IPS-18a (cell line): ENCODE measurements around the gene JHY.

Experiments used
- H3K27ac ChIP-seq: one replicate; pipeline ENCODE4 v1.5.1; 2013; ENCODE audit warnings: low read length
- H3K27me3 ChIP-seq: one replicate; pipeline ENCODE4 v1.6.1; 2013; ENCODE audit warnings: mild to moderate bottlenecking, low read length; ENCODE audit not compliant: control insufficient read depth, insufficient read depth
- H3K36me3 ChIP-seq: one replicate; pipeline ENCODE4 v1.6.1; 2013; ENCODE audit warnings: low read depth, low read length; ENCODE audit not compliant: control insufficient read depth
- H3K4me1 ChIP-seq: one replicate; pipeline ENCODE4 v1.6.1; 2013; ENCODE audit warnings: low read depth, low read length; ENCODE audit not compliant: control insufficient read depth
- H3K4me3 ChIP-seq: one replicate; pipeline ENCODE4 v1.5.1; 2013; ENCODE audit warnings: low read length
- H3K9ac ChIP-seq: one replicate; pipeline ENCODE4 v1.6.1; 2013; ENCODE audit warnings: mild to moderate bottlenecking, low read length, moderate library complexity
- H3K9me3 ChIP-seq: one replicate; pipeline ENCODE4 v1.6.1; 2013; ENCODE audit warnings: low read depth, low read length; ENCODE audit not compliant: control insufficient read depth

The JHY gene

DNA sequence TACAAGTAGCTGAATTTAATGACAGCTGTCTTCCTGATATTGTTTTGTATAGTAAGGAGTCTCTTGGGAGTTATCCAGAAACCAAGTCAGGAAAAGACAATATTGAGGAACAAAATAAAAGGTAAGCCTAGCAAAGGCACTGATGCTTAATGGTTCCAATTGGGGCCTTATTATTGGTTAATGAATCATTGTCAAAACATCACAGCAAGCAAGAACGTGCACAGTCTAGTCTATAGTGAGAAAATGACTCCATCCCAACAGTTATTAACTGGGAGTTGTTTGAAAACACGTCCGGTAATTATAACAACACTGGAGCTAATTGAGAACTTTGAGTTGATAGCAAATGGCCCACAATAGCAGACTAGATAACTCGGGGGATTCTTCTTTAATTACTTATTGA lies 81.4 kb downstream of the JHY start:
- Histone ChIP-seq H3K4me3 (no peak overlapping the region), H3K9ac (no peak overlapping the region), H3K9me3 (no peaks in the 10 kb centered on the region), H3K27ac (no peak overlapping the region), H3K36me3 (no peaks in the 10 kb centered on the region), H3K4me1 (no peaks in the 10 kb centered on the region), H3K27me3 (peaks cover 6% of the 10 kb centered on the region)

DNA sequence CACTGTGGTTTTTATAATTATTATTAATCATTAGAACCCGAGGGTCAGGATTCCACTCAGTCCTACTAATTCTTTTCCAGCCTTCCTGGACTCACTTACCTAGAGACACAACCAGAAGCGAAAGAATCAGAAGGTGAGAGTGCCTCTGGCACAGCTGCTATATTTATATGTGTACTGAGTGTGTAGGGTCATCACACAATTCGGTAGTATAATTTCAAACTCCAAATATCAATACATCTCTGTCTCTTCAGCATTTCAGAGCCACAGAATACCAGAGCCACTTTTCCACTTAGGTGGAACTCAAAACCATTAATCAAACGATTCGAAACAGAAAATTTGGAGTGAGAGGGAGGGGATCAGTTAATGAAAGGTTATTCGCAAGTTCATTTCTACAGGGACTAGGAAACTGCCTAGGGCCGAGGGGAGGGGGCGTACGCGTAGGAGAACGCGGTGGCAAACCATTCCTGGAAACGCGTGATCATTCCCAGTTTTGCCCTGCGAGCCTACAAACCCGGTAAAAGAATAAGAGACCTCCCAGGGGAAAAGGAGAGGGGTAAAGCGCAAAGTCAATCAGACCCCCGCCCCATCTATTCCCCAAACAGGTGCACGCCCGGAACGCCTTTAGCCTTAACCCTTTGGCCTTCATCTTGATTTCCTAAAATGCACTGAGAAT lies 93.6 kb downstream of the JHY start:
- Histone ChIP-seq H3K9ac (no peak overlapping the region), H3K9me3 (peaks cover 5% of the 10 kb centered on the region), H3K27ac (no peak overlapping the region), H3K27me3 (peaks cover 90% of the 10 kb centered on the region), H3K4me1 (peaks cover 11% of the 10 kb centered on the region), H3K4me3 (peak overlapping the region; percentile 71), H3K36me3 (no peaks in the 10 kb centered on the region)

DNA sequence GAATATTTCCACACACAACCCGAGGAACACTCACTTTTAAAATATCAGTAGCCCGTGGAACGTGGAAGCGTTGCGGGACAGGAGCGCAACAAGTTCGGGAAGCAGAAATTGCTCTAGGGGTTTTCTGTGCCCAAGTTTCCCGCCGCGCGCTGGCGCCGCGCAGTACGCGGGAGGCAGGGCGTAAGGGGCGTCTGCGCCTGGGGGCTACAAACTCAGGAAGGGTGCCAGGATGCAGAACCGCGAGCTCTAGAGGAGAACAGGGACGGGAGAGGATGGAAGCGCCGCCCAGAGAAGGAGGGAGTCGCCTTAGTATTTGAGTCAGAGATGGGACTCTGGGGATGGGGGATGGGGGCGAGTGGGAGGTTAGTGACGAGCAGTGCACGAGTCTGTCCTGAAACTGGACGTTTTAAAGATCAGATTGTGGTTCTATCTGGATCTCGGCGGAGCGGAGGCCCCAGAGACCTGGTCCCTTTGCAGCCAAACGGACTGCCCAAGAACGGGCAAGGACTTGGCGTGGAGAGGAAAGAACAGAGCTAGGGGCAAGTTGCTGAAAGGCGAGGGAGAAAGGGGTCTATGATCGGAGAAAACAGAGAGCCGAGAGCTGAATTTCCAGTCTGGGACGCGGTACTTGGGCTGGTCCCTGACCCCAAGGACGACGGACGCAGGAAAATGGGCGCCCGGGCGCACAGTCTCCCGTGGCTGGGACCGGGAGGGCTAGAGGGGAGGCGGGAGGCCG lies 94.3 kb downstream of the JHY start:
- H3K9ac ChIP-seq: peak overlapping the region; percentile 37
- H3K4me3 ChIP-seq: peak overlapping the region; percentile 71
- H3K27me3 ChIP-seq: peaks cover 97% of the 10 kb centered on the region

DNA sequence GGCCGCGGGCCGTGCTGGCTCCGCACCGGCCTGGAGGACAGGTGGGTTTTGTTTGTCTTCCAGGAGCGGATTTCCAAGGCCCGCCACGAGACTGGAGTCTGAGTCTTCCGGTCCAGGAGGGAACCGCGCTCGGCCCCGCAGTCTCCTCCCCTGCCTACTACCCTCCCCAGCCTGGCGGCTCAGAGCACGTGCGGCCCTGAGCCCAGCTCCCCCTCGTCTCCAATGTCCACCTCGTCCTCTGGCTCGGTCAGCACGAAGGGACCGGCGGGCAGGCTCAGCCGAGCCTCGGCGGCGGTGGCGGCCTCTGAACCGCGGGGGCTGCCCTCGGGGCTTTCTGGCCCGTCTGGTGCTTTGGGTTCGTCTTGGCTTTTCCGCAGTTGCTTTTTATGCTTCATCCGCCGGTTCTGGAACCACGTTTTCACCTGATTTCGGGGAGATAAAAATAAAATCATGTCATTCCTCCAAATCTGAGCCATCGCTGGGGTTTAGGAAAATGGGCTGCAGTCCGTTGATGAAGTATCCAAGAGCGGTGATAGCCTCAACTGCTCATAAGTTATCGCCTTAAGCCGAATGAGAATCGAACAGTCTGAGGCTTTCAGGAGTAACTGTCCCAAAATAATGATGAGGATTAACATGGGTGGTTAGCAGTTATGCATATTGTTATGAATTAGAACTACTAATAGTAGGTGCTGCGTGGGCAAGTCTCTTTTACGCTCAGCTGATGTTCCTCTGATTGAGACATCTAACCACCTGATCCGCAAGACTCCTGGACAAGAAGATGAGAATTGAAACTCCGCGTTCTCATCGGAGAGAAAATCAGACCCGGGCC lies 95.1 kb downstream of the JHY start:
- peaks cover 15% of the 10 kb centered on the region for H3K4me1 ChIP-seq
- H3K36me3 ChIP-seq: no peaks in the 10 kb centered on the region
- no peak overlapping the region for H3K27ac ChIP-seq
- peak overlapping the region; percentile 71 for H3K4me3 ChIP-seq
- H3K27me3 ChIP-seq: peaks cover 100% of the 10 kb centered on the region
- H3K9ac ChIP-seq: peak overlapping the region; percentile 37
- H3K9me3 ChIP-seq: peaks cover 5% of the 10 kb centered on the region

More for the DNA sequence above, 94.3 kb downstream of the JHY start:
- Histone ChIP-seq H3K4me1 (peaks cover 11% of the 10 kb centered on the region), H3K27ac (no peak overlapping the region), H3K36me3 (no peaks in the 10 kb centered on the region), H3K9me3 (peaks cover 5% of the 10 kb centered on the region)

DNA sequence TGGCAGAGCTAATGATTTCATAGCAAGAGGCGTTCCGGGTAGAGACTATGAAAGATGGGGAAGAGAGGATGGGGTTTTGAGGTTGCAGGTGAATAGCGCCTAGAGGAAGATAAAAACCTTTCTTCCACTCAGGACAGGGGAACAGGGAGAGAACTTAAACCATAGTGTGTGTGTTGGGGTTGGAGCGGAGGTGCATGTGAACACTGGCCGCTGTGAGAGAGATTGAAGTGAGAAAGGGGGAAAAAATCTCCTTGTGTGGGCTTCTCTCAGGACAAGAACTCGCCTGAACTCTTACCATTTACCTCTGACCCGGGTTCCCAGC lies 95.7 kb downstream of the JHY start:
- H3K4me3 ChIP-seq: no peak overlapping the region
- H3K4me1 ChIP-seq: peaks cover 15% of the 10 kb centered on the region
- no peak overlapping the region for H3K9ac ChIP-seq
- H3K27me3 ChIP-seq: peaks cover 100% of the 10 kb centered on the region
- no peak overlapping the region for H3K27ac ChIP-seq
- H3K36me3 ChIP-seq: no peaks in the 10 kb centered on the region
- H3K9me3 ChIP-seq: peaks cover 5% of the 10 kb centered on the region

DNA sequence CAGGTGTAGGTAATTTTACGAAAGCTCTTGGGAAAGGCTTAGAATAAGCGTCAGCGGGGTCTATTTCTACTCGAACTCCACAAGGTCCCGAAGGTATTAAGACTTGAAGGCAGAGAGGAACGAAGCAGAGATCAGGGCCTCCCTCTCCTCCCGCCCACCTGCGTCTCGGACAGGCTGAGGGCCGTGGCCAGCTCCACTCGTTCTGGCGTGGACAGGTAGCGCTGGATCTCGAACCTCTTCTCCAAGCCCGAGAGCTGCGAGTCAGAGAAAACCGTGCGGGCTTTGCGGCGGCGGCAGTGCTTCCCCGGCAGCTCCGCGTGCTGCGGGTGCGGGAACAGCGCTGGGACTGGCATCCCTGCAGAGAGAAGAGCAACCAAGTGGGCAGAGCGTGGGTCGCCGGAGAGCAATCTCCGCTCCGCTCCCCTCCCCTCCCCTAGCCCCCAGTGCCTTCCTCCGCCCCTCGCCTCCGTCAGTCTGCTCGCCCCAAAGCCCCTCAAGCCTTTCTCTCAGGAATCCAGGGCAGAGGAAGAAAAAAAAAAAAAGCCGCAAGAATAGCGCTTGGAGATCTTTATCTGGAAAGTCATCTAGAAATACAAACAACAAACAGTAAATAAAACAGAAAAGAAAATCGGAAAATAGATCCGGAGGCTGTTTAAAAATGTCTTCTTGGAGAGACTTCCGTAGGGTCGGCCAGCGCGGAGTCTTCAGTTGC lies 96.7 kb downstream of the JHY start:
- H3K4me3 ChIP-seq: peak overlapping the region; percentile 18
- no peak overlapping the region for H3K9ac ChIP-seq
- no peaks in the 10 kb centered on the region for H3K36me3 ChIP-seq
- H3K27ac ChIP-seq: no peak overlapping the region
- peaks cover 100% of the 10 kb centered on the region for H3K27me3 ChIP-seq
- H3K4me1 ChIP-seq: peaks cover 15% of the 10 kb centered on the region
- peaks cover 5% of the 10 kb centered on the region for H3K9me3 ChIP-seq

DNA sequence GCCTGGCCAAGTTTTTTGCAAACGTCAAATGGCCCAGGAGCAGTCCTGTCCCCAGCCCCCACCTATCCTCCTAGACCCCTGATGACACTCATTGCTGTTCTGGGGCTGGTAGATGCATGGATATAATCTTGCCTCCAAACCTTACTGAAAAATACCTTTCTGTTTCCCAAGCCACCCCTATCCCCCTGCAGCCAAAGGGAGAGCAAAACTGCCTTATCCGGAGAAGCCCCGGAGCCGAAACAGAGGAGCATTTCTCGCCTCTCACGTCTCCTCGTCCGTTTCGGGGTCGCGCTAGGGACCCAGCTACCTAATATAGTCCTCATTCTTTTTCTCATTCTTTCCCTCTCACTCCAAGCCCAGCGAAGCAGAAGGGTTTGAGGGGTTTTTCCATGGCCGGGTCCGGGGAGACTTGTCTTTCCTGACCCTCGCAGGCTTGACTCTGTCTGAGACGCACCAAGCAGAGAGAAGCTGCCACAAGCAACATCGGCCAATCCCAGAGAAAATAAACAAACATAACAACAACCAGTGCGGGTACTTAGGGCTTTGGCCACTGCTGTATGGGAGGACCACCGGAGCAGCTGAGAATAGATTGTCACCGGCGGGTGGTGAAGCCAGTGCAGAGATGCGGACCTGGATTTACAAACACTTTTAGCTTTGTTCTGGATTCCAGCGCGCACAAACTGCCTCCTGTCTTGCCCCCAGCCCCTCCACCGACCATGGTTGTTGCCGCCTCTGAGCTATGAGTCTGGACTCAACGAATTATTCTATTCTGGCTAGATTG lies 97.4 kb downstream of the JHY start:
- Histone ChIP-seq H3K36me3 (no peaks in the 10 kb centered on the region), H3K9ac (no peak overlapping the region), H3K27me3 (peaks cover 100% of the 10 kb centered on the region), H3K4me3 (peak overlapping the region; percentile 18), H3K9me3 (peaks cover 5% of the 10 kb centered on the region), H3K27ac (no peak overlapping the region), H3K4me1 (peaks cover 15% of the 10 kb centered on the region)

DNA sequence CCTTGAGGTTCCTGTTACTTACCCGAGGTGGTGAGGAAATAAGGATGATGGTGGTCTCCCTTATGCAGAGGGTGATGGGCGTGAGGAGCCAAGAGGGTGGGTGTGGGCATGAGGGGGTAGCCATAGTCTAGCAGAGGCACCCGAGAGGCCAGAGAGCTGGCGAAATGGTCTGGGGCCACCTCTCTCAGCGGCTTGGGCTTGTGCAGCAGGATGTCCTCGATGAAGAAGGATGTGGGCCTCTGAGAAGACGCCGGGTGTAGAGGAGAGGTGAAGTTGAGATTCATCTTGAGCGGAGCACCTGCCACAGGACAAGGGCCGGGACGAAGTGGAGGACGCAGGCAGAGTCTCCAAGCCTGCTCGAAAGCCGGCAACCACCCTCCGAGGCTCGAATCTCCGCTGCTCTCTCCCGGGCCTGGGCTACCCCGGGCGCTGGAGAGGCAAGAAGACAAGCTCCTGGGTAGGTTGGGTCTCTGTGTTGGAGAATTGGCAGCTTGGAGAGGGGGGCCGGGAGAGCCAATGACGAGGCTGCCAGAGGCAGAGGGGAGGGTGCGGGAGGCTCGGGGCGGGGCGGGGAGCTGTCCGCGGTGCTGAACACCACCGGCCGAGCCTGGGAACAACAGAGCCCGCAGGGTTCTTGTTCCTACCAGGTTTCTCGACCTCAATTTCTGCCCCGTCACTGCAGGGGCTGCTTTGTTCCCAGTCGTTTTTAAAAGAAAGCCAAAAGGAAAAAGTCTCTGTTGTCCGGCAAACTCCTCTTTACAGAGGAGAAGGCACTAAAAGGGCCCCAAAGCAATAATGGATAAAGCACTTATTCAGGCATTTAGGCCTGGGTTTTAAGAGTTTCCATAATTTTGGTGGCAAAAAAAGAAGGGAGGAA lies 99.1 kb downstream of the JHY start, which contains the start of gene BSX:
BSX (minus strand) TSS at position 447 of the 877 bp plus-strand sequence; CDS start at position 284, 163 bp downstream.
- H3K9me3 ChIP-seq: peaks cover 5% of the 10 kb centered on the region
- peaks cover 15% of the 10 kb centered on the region for H3K4me1 ChIP-seq
- no peak within 1 kb of the TSS for H3K4me3 ChIP-seq
- peaks cover 100% of the 10 kb centered on the region for H3K27me3 ChIP-seq
- H3K27ac ChIP-seq: no peak within 1 kb of the TSS
- no peaks in the 10 kb centered on the region for H3K36me3 ChIP-seq
- peak within 1 kb of the TSS; percentile 16 for H3K9ac ChIP-seq

DNA sequence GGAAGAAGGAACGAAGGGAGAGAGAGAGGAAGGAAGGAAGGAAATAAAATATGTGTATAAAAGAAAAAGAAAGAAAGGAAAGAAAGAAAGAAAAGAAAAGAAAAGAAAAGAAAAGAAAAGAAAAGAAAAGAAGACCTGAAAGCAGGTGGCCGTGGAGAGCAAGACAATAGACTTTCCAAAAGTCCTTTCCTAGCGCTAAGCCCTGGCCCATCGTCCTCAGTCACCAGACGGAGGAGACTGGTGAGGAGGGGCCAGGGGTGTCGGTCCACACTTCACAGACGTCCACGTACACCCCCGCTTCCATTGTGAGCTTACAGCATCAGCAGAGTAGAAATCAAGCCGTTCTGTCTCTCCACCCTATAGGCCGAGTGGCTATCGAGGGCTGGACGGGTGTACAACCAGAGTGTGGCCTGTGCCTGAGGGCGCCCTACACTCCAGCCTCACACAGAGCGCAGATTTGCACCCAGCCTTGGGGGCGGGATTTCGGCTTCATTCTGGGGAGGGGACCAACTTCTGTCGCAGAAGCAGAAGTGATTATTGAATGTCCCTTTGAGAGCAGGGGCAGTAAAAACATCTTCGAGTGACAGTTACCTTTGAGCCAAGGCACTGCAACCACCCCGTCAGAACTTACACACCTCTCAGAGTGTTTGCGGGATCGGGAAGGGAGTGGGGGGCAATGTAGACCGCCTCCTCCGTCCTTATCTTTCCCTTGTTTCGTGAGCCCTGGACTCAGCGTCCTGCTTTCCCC lies 101.1 kb downstream of the JHY start:
- H3K27ac ChIP-seq: no peak overlapping the region
- no peaks in the 10 kb centered on the region for H3K9me3 ChIP-seq
- peaks cover 15% of the 10 kb centered on the region for H3K4me1 ChIP-seq
- H3K4me3 ChIP-seq: peak overlapping the region; percentile 72
- H3K27me3 ChIP-seq: peaks cover 96% of the 10 kb centered on the region
- H3K9ac ChIP-seq: no peak overlapping the region
- H3K36me3 ChIP-seq: no peaks in the 10 kb centered on the region
